Caco-2 (cell line): ENCODE measurements around the gene SPINT1. TPM values are rescaled to one million over a fixed set of nuclear protein-coding genes. Genes with fewer than 3 reads are reported as not detected.

ENCODE experiments used
- BruUV-seq: library from RNA; stranded (reverse); fragments of 400-500 nt; replicated peaks from 2 replicates; lab custom pipeline; 2021; lab: Mats Ljungman, UMichigan
- CTCF ChIA-PET: fragments of 300-600 bp; sonication (Branson Sonifier 250); formaldehyde crosslinking; loops from one replicate; lab custom pipeline; 2022; ENCODE audit warnings: antibody characterized with exemption; lab: Charles Lee
- POLR2A ChIA-PET: fragments of 300-600 bp; sonication (Branson Sonifier 250); formaldehyde crosslinking; loops from one replicate; lab custom pipeline; 2022; ENCODE audit warnings: antibody characterized with exemption; lab: Charles Lee
- DNase-seq, 2 experiments: peaks; one replicate each; pipeline versions ENCODE4 v3.0.0 to v3.0.0-alpha.2; 2020 to 2022
- H3K27me3 ChIP-seq: replicated peaks from 2 replicates; pipeline ENCODE4 v1.6.0; 2011; ENCODE audit warnings: low read length; ENCODE audit not compliant: control insufficient read depth, insufficient read depth
- H3K36me3 ChIP-seq: 2 replicates; pipeline ENCODE4 v1.5.1; 2011; ENCODE audit warnings: low read length; ENCODE audit not compliant: control insufficient read depth, insufficient read depth
- H3K4me1 ChIP-seq: fragments of 250-450 bp; sonication (Bioruptor Pico); 2 replicates; pipeline ENCODE4 v1.5.1; 2020; ENCODE audit warnings: mild to moderate bottlenecking
- H3K4me3 ChIP-seq: 2 replicates; pipeline ENCODE4 v1.5.1; 2011; ENCODE audit warnings: low read depth, mild to moderate bottlenecking, control low read depth, low read length
- H3K9me3 ChIP-seq: fragments of 250-450 bp; sonication (Bioruptor Pico); 2 replicates; pipeline ENCODE4 v1.5.1; 2020; ENCODE audit warnings: mild to moderate bottlenecking, moderate library complexity
- H3K27ac Mint-ChIP-seq: one replicate; pipeline ENCODE4 v1.8.0; 2022; ENCODE audit warnings: mixed read lengths; ENCODE audit not compliant: unreplicated experiment
- H3K27me3 Mint-ChIP-seq: one replicate; pipeline ENCODE4 v1.8.0; 2022; ENCODE audit warnings: mixed read lengths; ENCODE audit not compliant: insufficient read depth, unreplicated experiment
- H3K36me3 Mint-ChIP-seq: one replicate; pipeline ENCODE4 v1.8.0; 2022; ENCODE audit warnings: mild to moderate bottlenecking, mixed read lengths; ENCODE audit not compliant: insufficient read depth, unreplicated experiment
- H3K4me1 Mint-ChIP-seq: one replicate; pipeline ENCODE4 v1.8.0; 2022; ENCODE audit warnings: low read depth, mixed read lengths; ENCODE audit not compliant: unreplicated experiment
- H3K4me3 Mint-ChIP-seq: one replicate; pipeline ENCODE4 v1.8.0; 2022; ENCODE audit warnings: mild to moderate bottlenecking, moderate library complexity, mixed read lengths; ENCODE audit not compliant: unreplicated experiment
- H3K9me3 Mint-ChIP-seq: one replicate; pipeline ENCODE4 v1.8.0; 2022; ENCODE audit warnings: mixed read lengths; ENCODE audit not compliant: unreplicated experiment
- CTCF ChIP-seq, 2 experiments: fragments of 200-600 bp in 1 of 2; IDR thresholded peaks; 1 replicate in 1 of 2; 2 replicates in 1 of 2; pipeline versions ENCODE4 v1.5.1 to v1.8.0; 2011 to 2022; ENCODE audit warnings: antibody characterized with exemption in 1 of 2, control low read depth in 1 of 2, inconsistent platforms in 1 of 2, low read depth in 1 of 2, low read length in 1 of 2, mild to moderate bottlenecking in 1 of 2, moderate library complexity in 1 of 2; ENCODE audit not compliant: insufficient read depth in 1 of 2, severe bottlenecking in 1 of 2, unreplicated experiment in 1 of 2
- intact Hi-C: fragments of 100-400 bp; cut with micrococcal nuclease; formaldehyde crosslinking; loops from one replicate; pipeline ENCODE4 v1.10.0; 2022; ENCODE audit not compliant: unreplicated experiment
- total RNA-seq: library from RNA; stranded (reverse); gene quantifications from 2 replicates; pipeline ENCODE4 v1.2.3, GENCODE V29; 2022

Gene SPINT1
- total RNA-seq, 1 experiment from 2014 or later = 305 TPM

DNA sequence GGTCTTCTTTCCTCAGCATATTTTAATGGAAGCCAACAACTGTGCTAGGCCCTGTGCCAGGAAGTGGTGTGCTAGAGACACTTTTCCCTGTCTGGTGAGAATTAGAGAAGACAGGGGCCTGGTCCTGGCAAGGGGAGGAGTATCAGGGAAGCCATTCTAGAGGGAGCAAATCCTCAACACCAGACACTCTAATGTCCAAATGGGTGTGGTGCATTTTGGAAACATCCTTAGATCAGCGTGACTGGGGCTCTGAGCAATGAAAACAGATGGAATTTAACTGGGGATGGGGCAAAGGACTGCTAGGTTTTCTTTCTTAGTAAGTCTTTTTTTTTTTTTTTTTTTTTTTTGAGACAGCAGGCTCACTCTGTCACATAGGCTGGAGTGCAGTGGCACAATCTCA, 42.7 kb downstream of the SPINT1 start:
- peaks cover 2% of the 10 kb centered on the region for H3K4me1 Mint-ChIP-seq
- Histone ChIP-seq H3K9me3 (no peaks in the 10 kb centered on the region; the same call in 1 of the 2 replicates), H3K27me3 (no peaks in the 10 kb centered on the region), H3K4me1 (peaks cover under 1% of the 10 kb centered on the region; the same call in 1 of the 2 replicates), H3K36me3 (no peaks in the 10 kb centered on the region), H3K4me3 (no peak overlapping the region)
- POLR2A ChIA-PET = interaction anchor here (0.6 kb wide), 1 partner anchor 191 kb away, joined by 6 read pairs; no protein-coding TSS in a partner anchor
- H3K27me3 Mint-ChIP-seq = no peaks in the 10 kb centered on the region
- H3K9me3 Mint-ChIP-seq = no peaks in the 10 kb centered on the region
- H3K36me3 Mint-ChIP-seq = no peaks in the 10 kb centered on the region
- intact Hi-C loops = no loop called here
- H3K4me3 Mint-ChIP-seq = no peak overlapping the region
- CTCF ChIA-PET = no interaction called here
- DNase-seq = no peak
- BruUV-seq = no TSS peak
- no peak for TF ChIP-seq CTCF (IDR thresholded peaks at IDR 0.05; ENCODE audit: insufficient read depth in 1 of 2, low read depth in 1 of 2, low read length in 1 of 2, severe bottlenecking in 1 of 2, unreplicated experiment in 1 of 2)
- H3K27ac Mint-ChIP-seq = no peak overlapping the region

DNA sequence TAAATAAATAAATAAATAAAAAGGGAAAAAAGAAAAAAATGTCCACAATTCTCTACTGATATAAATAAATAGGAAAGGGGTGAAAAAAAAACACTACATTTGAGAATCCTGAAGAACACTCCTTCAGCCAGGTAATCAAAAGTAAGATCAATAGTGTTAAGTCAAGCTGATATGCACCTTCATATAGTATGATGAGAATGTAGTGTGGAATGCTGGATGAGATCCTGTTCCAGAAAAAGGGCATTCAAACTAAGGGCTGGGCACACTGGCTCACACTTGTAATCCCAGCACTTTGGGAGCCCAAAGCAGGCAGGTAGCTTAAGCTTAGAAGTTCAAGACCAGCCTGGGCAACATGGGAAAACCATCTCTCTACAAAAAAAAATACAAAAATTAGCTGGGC, 45.3 kb downstream of the SPINT1 start:
- Mint-ChIP-seq H3K27ac (no peak overlapping the region), H3K4me1 (peaks cover 16% of the 10 kb centered on the region), H3K9me3 (no peaks in the 10 kb centered on the region), H3K4me3 (no peak overlapping the region), H3K27me3 (no peaks in the 10 kb centered on the region), H3K36me3 (peaks cover 2% of the 10 kb centered on the region)
- intact Hi-C loops = no loop called here
- no TSS peak for BruUV-seq
- Histone ChIP-seq H3K4me3 (no peak overlapping the region), H3K4me1 (peaks cover 14% of the 10 kb centered on the region), H3K27me3 (no peaks in the 10 kb centered on the region), H3K9me3 (no peaks in the 10 kb centered on the region), H3K36me3 (no peaks in the 10 kb centered on the region)
- no peak for TF ChIP-seq CTCF (IDR thresholded peaks at IDR 0.05; ENCODE audit: insufficient read depth in 1 of 2, low read depth in 1 of 2, low read length in 1 of 2, severe bottlenecking in 1 of 2, unreplicated experiment in 1 of 2)
- ChIA-PET CTCF (interaction anchor here (0.6 to 1.4 kb wide), 2 partner anchors 15 to 162 kb away, joined by 3 to 4 read pairs; partner anchors contain the start of gene RHOV), POLR2A (interaction anchor here (0.6 kb wide), 1 partner anchor 65 kb away, joined by 3 read pairs; no protein-coding TSS in a partner anchor)
- DNase-seq = no peak

GRCh38 chr15:40891138-40891537, 47.3 kb downstream of the SPINT1 start:
- BruUV-seq = no TSS peak
- H3K9me3 Mint-ChIP-seq = no peaks in the 10 kb centered on the region

More at GRCh38 chr15:40891138-40891537, 47.3 kb downstream of the SPINT1 start:
- Histone ChIP-seq H3K36me3 (peaks cover 2% of the 10 kb centered on the region; the same call in 1 of the 2 replicates), H3K4me3 (no peak overlapping the region), H3K4me1 (peaks cover 14% of the 10 kb centered on the region), H3K27me3 (no peaks in the 10 kb centered on the region), H3K9me3 (no peaks in the 10 kb centered on the region)
- Mint-ChIP-seq H3K27me3 (no peaks in the 10 kb centered on the region), H3K27ac (no peak overlapping the region), H3K4me1 (peaks cover 23% of the 10 kb centered on the region), H3K36me3 (peaks cover 19% of the 10 kb centered on the region), H3K4me3 (no peak overlapping the region)
- POLR2A ChIA-PET = interaction anchor here (1.0 to 1.5 kb wide), 2 partner anchors 18 to 32 kb away, joined by 4 to 5 read pairs; no protein-coding TSS in a partner anchor
- no peak for TF ChIP-seq CTCF (IDR thresholded peaks at IDR 0.05; ENCODE audit: insufficient read depth in 1 of 2, low read depth in 1 of 2, low read length in 1 of 2, severe bottlenecking in 1 of 2, unreplicated experiment in 1 of 2)
- CTCF ChIA-PET = interaction anchor here (0.5 to 2.0 kb wide), 10 partner anchors 18 to 127 kb away, joined by 3 to 77 read pairs (median 8); partner anchors contain the start of genes DNAJC17, GCHFR, RHOV and ZFYVE19
- intact Hi-C loops = loop anchor here (5.0 to 10.0 kb wide), 2 partner anchors 109 to 196 kb away; partner anchors contain the start of gene RAD51
- DNase-seq = no peak
